SIG-M5 (cell line): ENCODE results near the gene ADARB1.
A peak's percentile ranks its signal among the peaks of the same experiment; 100 is the strongest.

Experiments used
- DNase-seq: peaks from one replicate; lab custom pipeline; 2025; lab: John Stamatoyannopoulos, UW

The ADARB1 gene

DNA sequence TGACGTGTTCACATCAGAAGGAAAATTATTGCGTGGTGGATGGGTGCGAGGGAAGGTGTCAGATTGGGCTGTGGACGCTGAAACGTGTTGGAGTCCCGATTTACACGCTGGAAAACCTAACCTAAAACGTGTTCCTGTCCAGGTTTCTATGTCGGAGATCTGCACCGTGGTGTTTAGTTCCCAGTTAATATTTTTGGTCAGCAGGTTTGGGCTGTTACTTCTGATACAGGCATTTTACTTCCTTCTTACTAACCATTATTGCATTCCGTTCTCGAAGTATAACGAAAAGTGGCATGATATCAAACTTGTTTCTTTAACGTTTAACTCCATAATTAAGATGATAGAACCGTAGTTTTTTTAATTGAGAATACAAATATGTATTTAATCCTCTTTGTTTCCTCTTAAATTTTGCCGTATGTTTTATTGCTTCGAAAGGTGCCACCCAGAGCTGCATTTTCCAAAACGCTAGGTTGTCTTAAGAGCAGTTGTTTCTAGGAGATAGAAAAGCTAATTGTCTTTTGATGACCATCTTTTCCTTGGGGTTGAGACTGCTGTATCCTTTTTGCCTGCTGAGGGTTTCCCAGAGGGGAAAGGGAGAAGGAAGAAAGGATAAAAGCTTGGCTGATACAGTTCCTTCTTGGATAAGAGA, 1.3 kb downstream of the ADARB1 start:
- DNase-seq: no peak

DNA sequence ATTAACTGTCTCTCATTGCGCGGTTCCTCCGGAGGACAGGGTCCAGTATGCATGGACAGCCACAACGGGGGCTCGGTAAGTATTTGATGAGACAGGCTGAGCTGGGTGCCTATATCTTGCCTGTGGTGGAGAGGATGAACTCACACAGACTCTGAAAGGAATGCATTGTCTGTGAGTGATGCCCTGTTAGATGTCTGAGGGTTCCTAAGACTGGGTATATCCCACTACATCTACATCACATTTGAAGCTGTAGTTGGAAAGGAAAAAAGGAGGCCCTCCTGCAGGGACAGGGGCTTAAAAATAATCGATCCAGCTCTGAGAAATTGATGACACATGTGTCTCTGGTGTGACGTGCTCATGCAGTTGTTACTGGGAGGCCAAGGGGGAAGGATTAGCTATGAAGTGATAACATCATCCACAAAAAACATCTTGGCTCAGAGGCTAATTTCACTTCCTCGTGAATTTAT, 1.9 kb downstream of the ADARB1 start:
- no peak for DNase-seq

DNA sequence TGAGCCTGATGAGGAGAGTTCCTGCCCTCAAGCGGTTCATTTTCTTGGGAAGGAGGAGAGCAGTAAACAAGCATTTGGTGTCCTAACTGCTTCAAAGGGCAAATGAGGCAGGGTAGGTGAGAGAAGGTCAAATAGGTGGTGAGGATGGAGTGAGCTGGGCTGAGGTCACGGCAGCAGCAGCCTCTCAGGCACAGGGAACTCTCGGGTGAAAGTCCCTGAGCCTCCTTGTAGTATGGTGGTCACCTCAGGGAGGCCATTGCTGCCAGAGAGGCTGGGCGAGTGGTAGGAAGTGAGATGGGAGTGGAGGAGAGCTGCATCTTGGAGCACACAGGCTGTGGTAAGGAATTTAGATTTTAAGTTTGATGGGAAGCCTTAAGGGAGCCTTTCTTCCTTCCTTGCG, 4.0 kb downstream of the ADARB1 start:
- no peak for DNase-seq

DNA sequence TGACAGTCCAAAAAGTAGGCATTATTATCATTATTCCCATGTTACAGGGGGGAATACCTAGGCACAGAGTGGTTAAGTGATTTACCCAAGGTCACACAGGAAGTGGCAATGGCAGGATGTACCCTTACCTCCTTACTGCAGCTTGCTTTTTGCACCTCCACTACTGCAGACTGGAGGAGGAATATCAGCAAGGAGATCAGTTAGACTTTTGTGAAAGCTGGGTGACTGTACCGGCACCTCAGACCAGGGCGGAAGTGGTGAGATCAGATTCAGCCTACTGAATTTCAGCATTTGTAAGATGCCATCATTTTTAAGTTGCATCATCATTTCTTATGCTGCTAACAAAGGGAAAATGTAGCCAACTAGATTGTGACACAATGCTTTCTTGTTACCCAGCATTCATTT, 4.5 kb downstream of the ADARB1 start:
- peak; percentile 93 for DNase-seq

DNA sequence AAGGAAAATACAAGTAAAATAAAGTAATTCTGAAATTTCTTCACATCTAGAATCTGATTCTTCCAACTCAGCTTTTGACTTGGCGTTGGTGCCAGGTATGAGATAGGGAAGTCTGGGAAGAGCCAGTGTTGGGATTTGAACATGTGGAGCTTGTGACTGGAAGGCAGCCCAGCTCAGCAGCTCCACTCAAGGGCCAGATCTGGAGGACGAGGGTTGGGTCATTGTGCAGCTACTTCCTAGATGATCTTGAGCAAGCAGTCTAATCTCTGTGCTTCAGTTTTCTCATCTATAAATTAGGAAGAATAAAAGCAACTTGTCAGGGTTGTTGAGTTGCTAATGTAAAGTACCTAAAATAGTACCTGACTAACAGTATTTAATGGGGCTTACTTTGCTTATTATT, 5.0 kb downstream of the ADARB1 start:
- DNase-seq: no peak

DNA sequence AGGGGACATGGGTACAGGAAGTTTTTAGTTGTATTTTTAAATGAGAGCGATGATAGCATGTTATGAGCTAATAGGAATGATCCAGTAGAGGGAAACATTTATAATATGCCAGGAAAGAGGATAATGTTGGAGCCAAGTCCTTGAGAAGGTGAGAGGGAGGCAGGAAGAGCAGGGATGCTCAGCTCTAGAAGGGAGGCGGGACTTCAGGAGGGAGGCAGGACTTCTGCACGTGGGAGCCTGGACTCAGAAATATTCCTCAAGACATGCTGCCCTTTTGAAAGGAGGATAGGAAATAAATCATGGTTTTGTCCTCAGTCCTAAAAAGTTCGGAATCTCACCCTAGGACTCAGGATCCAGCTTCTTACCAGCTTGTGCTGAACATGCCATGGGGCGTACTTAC, 5.9 kb downstream of the ADARB1 start:
- DNase-seq: no peak

DNA sequence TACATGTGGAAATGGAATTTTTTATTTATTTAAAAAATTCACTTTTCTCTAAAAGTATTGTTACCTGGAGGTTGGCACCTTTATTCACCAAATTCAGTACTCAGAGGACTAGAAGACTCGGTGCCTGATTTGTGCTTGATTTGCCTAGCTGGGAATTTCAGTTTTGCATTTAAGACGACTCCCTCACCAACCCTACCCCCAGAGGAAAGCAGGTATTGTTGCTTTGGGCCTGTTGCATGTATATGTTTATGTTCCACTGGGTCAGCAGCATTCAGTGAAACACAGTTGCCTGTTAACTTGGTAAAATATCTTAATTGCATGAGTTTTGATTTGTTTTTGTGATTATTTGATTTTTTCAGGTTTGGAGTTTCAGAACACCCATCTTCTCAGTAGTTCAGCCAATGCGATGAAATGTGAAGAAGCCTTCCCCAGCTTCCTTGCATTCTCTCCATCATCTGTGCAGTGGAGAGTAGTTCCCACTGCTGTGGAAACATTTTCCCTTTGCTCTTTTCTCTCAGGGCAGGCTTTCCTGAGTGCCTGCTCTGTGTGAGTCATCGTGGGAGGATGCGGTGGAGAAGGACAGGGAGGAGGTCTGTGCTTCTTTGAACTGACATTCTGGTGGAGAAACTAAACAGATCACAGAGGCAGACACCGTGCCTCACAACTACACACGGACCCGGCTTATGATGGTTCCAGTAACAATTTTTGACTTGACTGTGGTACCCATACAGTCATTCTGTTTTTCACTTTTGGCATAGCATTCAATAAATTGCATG, 6.4 kb downstream of the ADARB1 start:
- no peak for DNase-seq

DNA sequence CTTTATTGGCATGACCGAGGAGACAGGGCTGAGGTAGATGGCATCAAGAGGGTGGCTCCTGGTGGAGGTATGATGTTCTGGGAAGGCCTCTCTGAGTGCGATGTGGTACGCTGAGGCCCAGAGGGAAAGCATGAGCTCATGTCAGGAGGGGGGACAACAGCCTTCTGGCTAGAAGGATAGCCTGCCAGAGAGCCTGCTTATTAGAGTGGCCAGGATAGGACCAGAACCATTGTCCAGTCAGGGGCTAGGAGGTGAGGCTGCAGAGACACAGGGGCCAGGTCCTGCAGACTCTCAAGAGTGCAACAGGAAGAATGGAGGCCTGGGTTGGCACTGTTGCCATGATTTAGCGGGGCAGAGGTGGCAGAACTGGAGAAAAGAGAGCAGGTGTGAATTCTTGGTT, 7.3 kb downstream of the ADARB1 start:
- DNase-seq: no peak

DNA sequence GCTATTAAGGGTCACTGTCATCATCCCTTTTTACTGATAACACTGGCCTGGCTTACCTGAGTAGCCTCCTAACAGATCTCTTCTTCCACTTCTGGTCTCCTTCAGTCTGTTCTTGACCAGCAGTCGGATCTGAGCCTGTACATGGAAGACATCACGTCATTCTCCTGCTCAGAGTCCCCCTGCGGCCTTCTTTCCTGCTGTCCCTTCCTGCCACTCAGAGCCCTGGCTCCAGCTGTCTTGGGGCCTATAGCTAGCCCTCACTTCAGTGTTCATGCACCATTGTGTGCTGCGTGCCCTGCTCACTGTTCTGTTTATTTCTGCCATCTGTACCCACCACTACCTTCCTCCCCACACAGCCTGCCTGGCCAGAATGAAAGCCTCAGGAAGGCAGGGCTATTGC, 8.4 kb downstream of the ADARB1 start:
- no peak for DNase-seq

DNA sequence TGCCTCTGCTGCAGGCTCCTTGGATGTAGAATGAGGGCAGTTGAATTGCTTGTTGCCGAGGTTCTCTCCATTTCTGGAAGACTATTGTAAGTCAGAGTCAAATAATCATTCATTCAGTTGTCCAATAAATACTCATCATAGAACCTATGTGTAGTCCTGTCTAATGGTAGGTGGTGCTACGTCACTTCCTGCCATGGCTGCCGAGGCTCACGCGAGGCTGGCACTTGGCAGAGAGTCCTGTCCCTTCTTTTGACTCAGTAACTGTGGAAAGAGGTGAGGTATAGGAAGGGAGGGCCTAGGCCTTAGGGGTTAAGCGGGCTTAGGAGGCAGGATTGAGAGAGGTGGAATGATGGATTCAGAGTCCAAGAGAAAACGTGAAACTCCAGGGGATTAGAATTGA, 9.7 kb downstream of the ADARB1 start:
- no peak for DNase-seq

DNA sequence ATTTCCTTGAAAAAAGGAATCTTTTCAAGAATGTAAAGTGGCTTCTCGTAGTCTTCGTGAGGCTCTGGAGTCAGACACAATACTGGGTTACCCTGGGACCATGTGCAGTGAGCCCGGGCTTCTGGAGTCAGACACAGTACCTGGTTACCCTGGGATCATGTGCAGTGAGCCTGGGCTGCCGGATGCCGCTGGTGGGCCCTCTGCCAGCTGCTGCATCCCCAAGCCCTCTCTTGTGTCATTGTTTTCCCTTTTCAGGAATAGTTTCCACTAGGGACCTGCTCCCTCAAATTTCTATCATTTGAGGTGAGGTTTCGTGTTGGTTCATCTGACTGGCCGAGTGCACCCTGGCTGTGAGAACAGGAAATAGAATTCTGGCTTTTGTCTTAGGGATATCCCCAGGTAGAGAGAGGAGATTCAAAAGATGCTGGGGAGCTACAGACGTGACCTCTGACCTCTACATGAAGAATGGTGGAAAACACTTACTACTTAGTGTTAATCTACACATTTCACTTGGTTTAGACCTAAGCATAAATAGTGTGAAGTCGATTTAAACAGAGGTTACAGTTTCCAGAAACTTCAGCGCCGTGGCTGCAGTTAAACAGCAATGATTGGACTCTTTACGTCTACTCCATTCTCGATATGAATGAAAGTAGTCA, 10.6 kb downstream of the ADARB1 start:
- DNase-seq: no peak

DNA sequence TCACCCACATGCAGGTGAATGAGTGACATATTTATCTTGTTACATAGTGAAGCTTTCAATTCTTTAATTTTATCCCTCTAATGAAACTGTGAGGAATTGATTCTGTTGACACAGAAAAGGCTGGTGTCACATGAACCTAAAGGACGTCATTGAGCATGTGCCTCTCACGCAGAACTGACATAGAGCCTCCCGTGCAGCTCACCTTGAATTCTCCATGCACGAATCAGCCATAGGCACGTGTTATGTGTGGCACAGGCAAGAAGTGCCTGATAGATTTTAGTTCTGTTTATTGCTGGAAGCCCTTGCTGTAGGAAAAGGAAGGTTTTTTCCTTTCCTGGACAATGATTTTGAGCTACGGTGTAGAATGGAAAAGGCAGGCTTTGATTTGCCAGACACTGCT, 11.3 kb downstream of the ADARB1 start:
- no peak for DNase-seq

DNA sequence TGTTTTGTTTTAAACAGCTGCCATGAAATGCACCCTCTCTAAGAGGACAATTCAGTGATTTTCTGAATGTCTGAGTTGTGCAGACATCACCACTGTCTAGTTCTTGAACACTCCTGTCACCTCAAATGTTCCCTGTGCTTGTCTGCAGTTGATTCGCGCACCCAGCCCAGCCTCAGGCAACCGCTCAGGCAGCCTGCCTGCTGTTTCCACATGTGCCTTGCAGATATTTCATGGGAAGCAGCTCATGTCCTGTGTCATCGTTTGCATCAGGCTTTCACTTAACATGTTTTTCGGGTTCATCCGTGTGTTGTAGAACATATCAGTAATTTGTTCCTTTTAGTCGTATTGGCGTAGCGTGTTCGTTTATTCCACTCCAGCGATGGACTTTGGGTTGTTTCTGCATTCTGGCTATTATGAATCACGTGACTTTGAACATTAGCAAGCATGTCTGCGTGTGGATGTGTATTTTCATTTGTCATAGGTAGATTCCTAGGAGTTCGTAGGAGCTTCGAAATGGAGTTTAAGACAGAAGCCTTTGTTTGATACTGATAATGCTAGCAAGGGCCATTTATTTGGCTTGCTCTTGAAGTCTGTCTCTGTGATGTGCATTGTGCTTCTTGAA, 12.1 kb downstream of the ADARB1 start:
- no peak for DNase-seq

DNA sequence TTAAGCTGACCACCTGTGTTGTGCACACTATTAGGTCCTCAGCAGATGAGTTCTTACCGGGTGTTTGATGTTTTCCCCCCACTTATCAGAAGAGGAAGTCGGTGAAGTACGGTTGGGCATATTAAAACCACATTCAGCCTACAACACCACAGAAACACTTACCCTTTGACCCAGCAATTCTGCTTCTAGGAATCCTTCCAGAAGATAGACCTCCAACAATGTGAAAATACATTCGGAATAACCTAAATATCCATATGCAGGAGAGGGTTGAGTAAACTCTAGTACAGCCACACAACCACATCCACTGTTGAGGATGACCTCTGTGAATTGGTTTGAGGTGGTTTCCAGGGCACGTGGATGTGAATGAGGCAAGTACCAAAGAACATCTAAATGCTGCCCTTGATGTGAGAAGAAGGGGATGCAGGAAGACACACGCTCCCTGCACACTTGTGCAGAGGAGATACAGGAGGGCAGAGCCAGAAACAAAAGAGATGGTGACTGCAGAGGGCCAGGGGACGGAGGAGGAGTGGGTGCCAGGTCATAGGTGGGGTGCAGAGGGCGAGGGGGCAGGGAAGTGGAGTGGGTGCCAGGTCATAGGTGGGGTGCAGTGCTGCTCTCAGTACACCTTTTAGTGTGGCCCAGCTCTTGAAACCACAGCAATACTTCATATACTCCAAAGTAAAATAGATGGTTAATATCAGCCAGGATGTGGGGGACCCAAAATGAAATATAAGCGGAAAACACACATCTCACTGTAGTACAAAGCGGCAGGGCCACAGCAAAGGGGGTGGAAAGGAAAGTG, 12.8 kb downstream of the ADARB1 start:
- no peak for DNase-seq

DNA sequence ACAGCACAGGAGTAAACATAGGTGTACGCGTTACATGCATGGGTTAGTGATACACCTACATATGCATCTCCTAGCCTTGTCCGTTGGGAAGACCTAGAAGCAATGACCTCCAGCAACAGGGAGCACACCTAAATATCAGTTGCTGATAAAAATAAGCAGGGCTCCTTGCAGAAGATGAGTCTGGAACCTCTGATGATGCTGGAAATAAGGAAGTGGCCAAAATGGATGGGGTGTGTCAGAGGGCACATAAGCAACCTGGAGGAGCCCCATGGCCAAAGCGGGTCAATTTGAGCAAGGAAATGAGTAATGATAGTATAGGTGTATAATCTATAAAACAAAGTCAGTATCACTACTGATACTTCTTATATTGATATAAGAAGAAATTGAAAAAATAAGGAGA, 13.7 kb downstream of the ADARB1 start:
- DNase-seq: no peak

DNA sequence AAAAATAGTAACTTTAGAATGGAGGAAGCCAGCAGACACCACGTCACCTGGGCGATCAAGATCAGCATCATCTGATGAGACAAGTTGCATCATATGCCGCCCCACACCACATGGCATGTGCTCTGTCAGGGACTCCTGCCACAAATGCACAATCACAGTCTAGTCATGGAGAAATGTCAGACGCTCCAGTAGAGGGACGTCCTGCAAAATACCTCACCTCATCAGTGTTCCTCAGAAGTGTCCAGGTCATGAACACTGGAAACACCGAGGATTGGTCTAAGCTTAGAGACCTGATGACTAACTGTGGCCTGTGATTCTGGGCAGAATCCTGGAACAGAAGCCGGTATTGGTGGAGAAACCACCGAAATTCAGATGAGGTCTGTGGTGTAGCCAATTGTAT, 14.3 kb downstream of the ADARB1 start:
- DNase-seq: no peak

DNA sequence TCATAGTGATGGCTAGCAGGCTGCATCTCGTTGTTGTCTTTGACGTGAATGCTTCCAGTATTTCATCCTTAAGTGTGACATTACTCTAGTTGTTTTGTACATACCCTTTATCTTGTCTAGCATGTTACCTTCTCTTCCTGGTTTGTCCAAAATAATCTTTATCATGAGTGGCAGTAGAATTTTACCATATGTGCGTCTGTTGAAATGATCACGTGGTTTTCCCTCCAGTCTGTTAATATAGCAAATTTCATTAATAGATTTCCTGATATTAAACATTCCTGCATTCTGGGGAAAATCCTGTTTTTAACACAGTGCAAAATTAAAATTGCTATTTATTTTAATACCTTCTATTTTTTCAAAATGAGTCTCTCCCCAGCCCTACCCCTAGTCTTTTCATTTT, 15.6 kb downstream of the ADARB1 start:
- no peak for DNase-seq

DNA sequence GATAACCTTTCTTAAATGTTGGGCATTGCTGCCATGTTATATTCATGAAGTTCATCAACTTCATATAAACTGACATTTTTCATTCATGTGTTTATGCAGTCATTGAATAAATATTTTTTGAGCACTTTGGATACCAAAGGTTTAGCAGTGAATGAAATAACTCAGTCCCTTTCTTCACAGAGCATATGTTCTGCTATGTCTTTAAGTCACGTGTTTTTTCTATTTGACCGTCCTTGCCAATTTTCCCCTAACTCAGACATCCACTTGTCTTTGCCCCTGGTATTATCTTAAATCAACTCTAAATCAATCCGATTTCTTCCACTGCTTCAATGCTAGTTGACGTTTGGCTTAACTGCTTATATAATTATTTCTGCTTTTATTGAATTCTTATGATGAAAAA, 16.6 kb downstream of the ADARB1 start:
- no peak for DNase-seq

DNA sequence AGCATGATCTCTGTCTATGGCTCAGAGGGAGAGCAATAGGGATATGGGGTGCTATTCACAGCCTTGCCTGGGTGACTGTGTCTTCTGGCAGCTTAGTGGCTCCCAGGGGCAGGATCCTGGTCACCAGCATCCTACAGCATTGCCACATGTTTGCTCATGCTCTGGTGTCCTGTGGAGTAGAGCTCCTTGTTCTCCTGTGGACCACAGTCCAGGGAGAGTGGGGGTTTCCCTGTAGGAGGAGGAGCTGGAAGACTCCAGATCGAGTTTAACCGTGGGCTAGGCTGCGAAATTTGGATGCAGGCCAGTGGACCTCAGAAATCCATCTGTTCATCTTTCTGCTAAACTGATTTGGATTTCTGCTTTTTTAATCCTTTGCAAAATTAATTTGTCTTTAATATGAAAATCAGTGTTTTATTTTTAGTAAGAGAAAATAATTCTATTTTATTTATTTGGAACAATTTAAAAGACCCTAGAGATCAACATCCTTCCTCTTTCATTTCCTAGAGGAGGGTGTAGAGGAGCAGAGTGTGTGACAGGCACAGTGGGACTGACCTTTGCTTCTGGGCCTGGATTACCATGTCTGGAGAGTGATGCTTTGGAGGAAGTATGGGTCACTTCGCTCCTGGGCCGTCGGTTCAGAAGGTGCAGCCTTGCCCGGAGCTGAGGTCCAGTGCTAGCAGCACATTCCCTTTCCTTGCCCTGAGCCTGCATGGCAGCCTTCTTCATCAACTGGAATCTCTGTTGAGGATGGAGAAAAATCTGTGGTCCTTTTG, 17.4 kb downstream of the ADARB1 start:
- no peak for DNase-seq

DNA sequence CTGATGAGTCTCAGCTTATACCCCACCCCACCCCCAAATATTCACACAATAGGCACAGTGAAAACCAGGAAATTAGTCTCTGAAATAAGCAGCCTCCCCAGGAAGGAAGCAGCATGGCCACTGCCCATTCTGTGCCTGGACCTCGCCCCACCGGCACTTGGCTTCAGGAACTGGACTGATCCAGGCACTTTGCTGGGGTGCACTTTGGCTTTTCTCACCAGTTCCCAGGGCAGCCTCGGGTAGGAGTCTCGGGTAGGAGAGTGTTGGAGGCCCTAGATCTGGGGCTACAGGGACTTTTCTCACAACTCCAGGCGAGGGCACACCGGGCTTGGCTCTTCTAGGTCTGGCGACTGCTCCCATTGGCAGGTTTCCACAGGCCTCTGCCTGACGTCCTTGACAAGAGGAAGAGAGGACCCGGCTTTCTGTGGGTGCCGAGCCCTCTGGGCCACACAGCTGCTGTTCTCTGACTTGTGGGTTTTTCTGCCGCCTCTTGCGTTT, 18.7 kb downstream of the ADARB1 start:
- DNase-seq: no peak

DNA sequence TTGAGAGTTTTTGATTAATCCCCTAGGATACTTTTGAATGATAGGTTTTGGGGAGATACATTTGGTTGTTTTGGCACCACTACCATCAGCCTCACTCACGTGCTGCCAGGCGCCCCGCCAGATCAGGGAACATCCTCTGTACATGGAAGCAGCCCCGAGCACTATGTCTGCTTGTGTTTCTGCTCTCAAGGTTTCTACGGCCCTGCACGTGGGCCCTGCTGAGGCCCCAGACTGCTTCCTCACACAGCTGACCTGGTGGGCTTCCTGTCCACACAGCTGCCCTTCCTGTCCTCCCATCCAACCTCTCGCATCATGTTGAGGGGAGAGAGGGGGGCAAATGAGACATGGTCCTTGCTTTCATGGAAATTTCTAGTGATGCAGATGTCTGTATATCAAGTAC, 20.0 kb downstream of the ADARB1 start:
- DNase-seq: no peak
